Naive thymus-derived CD4-positive, alpha-beta T cell (primary cell): ENCODE measurements around the gene FRMD8. TPM values are rescaled to one million over a fixed set of nuclear protein-coding genes. Genes with fewer than 3 reads are reported as not detected.

ENCODE experiments used
- ATAC-seq: fragments of 150-1000 bp; cut with Tn5 transposase; 2 replicates; pipeline ENCODE4 v1.10.0; 2021; ENCODE audit warnings: mild to moderate bottlenecking, moderate library complexity
- CTCF ChIA-PET: fragments of 350-600 bp; sonication (Branson Sonifier 250); formaldehyde crosslinking; loops from one replicate; lab custom pipeline; 2021; ENCODE audit warnings: antibody characterized with exemption; lab: Charles Lee
- POLR2A ChIA-PET: fragments of 350-600 bp; sonication (Branson Sonifier 250); formaldehyde crosslinking; loops from one replicate; lab custom pipeline; 2021; ENCODE audit warnings: antibody characterized with exemption, inconsistent platforms; lab: Charles Lee
- DNase-seq, 9 donors: peaks; one replicate each; pipeline versions ENCODE4 v3.0.0 to v3.0.0-alpha.2; 2020 to 2022; ENCODE audit warnings: mixed read lengths in 1 of 9
- H3K27ac ChIP-seq: one replicate; pipeline ENCODE4 v1.7.0; 2013; ENCODE audit warnings: mild to moderate bottlenecking, low read depth, low read length, moderate library complexity
- H3K27me3 ChIP-seq, 2 donors: one replicate each; pipeline ENCODE4 v1.7.0; 2013; ENCODE audit warnings: low read length in 2 of 2, mild to moderate bottlenecking in 2 of 2, moderate library complexity in 2 of 2; ENCODE audit not compliant: control insufficient read depth in 2 of 2, insufficient read depth in 2 of 2
- H3K36me3 ChIP-seq, 3 experiments: 1 replicate in 2 of 3; 2 replicates in 1 of 3; pipeline ENCODE4 v1.7.0; 2013; ENCODE audit warnings: low read length in 3 of 3, mild to moderate bottlenecking in 3 of 3, moderate library complexity in 1 of 3; ENCODE audit not compliant: insufficient read depth in 3 of 3, control insufficient read depth in 2 of 3
- H3K4me1 ChIP-seq, 2 donors: one replicate each; pipeline ENCODE4 v1.7.0; 2013; ENCODE audit warnings: low read length in 2 of 2, mild to moderate bottlenecking in 2 of 2, moderate library complexity in 1 of 2; ENCODE audit not compliant: control insufficient read depth in 2 of 2, insufficient read depth in 2 of 2
- H3K4me3 ChIP-seq: 2 replicates; pipeline ENCODE4 v1.7.0; 2013; ENCODE audit warnings: mild to moderate bottlenecking, low read length
- H3K9me3 ChIP-seq, 3 experiments: 1 replicate in 2 of 3; 2 replicates in 1 of 3; pipeline ENCODE4 v1.7.0; 2013; ENCODE audit warnings: low read length in 3 of 3; ENCODE audit not compliant: control insufficient read depth in 2 of 3
- H3K27ac Mint-ChIP-seq, 9 donors: one replicate each; pipeline ENCODE4 v1.8.0; 2020 to 2022; ENCODE audit warnings: mixed read lengths in 9 of 9, mild to moderate bottlenecking in 8 of 9, moderate library complexity in 5 of 9, inconsistent platforms in 2 of 9
- H3K27me3 Mint-ChIP-seq, 5 donors: one replicate each; pipeline ENCODE4 v1.8.0; 2021 to 2022; ENCODE audit warnings: mixed read lengths in 5 of 5, mild to moderate bottlenecking in 1 of 5
- H3K36me3 Mint-ChIP-seq, 5 donors: one replicate each; pipeline ENCODE4 v1.8.0; 2020 to 2022; ENCODE audit warnings: mixed read lengths in 5 of 5, mild to moderate bottlenecking in 3 of 5, inconsistent platforms in 1 of 5
- H3K4me1 Mint-ChIP-seq, 7 donors: one replicate each; pipeline ENCODE4 v1.8.0; 2020 to 2022; ENCODE audit warnings: mixed read lengths in 7 of 7, mild to moderate bottlenecking in 3 of 7, inconsistent platforms in 1 of 7
- H3K4me3 Mint-ChIP-seq, 10 donors: one replicate each; pipeline ENCODE4 v1.8.0; 2020 to 2022; ENCODE audit warnings: mild to moderate bottlenecking in 10 of 10, mixed read lengths in 10 of 10, moderate library complexity in 6 of 10, inconsistent platforms in 2 of 10
- H3K9me3 Mint-ChIP-seq, 11 donors: one replicate each; pipeline ENCODE4 v1.8.0; 2020 to 2022; ENCODE audit warnings: mixed read lengths in 11 of 11, mild to moderate bottlenecking in 4 of 11, inconsistent platforms in 1 of 11, moderate library complexity in 1 of 11
- intact Hi-C, 2 donors: fragments of 100-400 bp; cut with micrococcal nuclease; formaldehyde crosslinking; loops; one replicate each; pipeline ENCODE4 v1.15.1; 2023
- polyA plus RNA-seq, 2 donors: library from polyadenylated mRNA; unstranded; fragments of 300-500 nt; fragmentation: Illumina TruSeq; gene quantifications; one replicate each; pipeline ENCODE4 v1.2.3, GENCODE V29; 2021
- total RNA-seq, 6 experiments: library from RNA in 5 of 6; stranded (reverse) in 5 of 6; gene quantifications; 1 replicate in 5 of 6; 2 replicates in 1 of 6; pipeline ENCODE4 v1.2.3 and lab custom pipeline; 2021 to 2026

The FRMD8 gene
- total and polyA plus RNA-seq, 7 experiments from 2014 or later: 28.9 to 66.8 (median 44.7) TPM

DNA sequence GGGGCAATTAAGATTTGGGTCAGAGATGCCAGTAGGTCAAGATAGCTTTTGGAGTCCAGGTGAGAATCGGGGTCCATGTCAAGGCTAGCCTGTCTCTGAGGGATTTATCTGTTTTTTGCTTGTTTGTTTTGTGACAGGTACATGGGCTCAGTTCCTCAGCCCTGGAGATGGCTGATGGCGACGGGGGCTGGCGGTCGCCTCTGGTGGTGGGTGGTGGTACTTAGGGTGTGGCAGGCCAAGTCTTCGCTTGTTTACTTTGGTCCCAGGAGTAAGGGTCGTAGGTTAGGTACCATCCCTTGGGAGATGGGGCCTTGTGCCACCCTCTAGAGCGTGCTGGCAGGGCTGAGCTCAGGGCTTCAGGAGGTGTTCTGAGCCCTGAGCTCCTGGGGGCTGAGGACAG is 8.7 kb upstream of the FRMD8 start:
- peaks cover 8 to 9% of the 10 kb centered on the region in 2 donors for H3K4me1 ChIP-seq
- peaks cover 6 to 21% (median 16%) of the 10 kb centered on the region in 7 donors for H3K4me1 Mint-ChIP-seq
- no peaks in the 10 kb centered on the region for H3K27me3 ChIP-seq
- no peaks in the 10 kb centered on the region for H3K9me3 ChIP-seq
- H3K36me3 Mint-ChIP-seq: peaks cover 0 to 3% (median 0%) of the 10 kb centered on the region in 5 donors
- ChIA-PET POLR2A (interaction anchor here (0.6 to 17.2 kb wide), 5 partner anchors 8 to 126 kb away, joined by 3 to 460 read pairs (median 4); partner anchors contain the start of gene MALAT1), CTCF (interaction anchor here (0.9 kb wide), 1 partner anchor 127 kb away, joined by 3 read pairs; no protein-coding TSS in a partner anchor)
- H3K27ac Mint-ChIP-seq: peak overlapping the region in 4 of 9 donors; percentile 47 to 62 (median 58)
- no peak overlapping the region for H3K4me3 Mint-ChIP-seq
- no peaks in the 10 kb centered on the region for H3K9me3 Mint-ChIP-seq
- ATAC-seq (no peak), DNase-seq (no peak)
- H3K36me3 ChIP-seq: peaks cover 0 to 36% (median 0%) of the 10 kb centered on the region in 3 experiments
- no peaks in the 10 kb centered on the region for H3K27me3 Mint-ChIP-seq
- no peak overlapping the region for H3K27ac ChIP-seq
- intact Hi-C loops: no loop called here
- H3K4me3 ChIP-seq: no peak overlapping the region

DNA sequence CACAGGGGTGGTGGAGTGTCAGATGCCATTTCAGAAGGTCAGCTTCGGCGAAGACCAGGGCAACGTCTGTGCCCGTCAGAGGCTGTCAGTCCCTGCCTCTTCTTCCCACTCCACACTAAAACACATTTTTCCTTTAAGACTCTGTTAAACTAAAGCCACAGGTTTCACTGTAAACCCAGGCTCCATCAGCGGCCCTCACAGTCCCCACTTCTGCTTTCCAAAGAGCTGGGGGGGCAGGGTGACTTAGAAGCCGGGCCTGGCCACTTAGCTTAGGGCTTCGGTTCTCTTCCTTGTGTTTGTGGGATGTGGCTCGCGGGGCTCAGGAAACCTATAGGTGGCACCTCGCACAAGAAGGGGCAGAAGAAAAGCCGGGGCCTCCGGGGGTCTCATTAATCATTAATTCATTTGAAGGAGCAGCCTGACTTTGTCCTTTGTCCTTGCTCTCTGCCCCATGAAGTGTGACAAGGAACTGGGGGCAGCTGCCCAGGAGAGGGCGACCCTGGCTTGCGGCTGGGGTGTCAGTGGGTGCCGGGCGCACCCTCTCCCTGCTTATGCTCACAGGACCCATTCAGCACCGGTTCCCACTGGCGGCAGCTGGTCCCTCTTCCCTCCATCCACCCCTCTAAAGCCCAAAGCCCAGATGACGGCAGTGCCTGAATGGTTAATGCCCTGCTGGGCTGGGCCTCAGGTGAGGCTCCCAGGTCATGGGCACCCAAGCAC is 8.1 kb upstream of the FRMD8 start:
- Mint-ChIP-seq H3K4me1 (peaks cover 12 to 27% (median 22%) of the 10 kb centered on the region in 7 donors), H3K27me3 (no peaks in the 10 kb centered on the region), H3K9me3 (no peaks in the 10 kb centered on the region), H3K27ac (peak overlapping the region in 3 of 9 donors; percentile 14 to 62 (median 38)), H3K4me3 (no peak overlapping the region), H3K36me3 (peaks cover 0 to 3% (median 0%) of the 10 kb centered on the region in 5 donors)
- no peaks in the 10 kb centered on the region for H3K27me3 ChIP-seq
- H3K36me3 ChIP-seq: peaks cover 0 to 36% (median 0%) of the 10 kb centered on the region in 3 experiments
- ATAC-seq (no peak), DNase-seq (no peak)
- intact Hi-C loops: no loop called here
- ChIA-PET CTCF (interaction anchor here (0.5 to 1.0 kb wide), 3 partner anchors 39 to 127 kb away, joined by 3 to 4 read pairs (median 3); no protein-coding TSS in a partner anchor), POLR2A (interaction anchor here (0.6 to 17.2 kb wide), 6 partner anchors 8 to 125 kb away, joined by 3 to 460 read pairs (median 4); partner anchors contain the start of gene MALAT1)
- no peaks in the 10 kb centered on the region for H3K9me3 ChIP-seq
- peaks cover 14% of the 10 kb centered on the region in 2 donors for H3K4me1 ChIP-seq
- no peak overlapping the region for H3K27ac ChIP-seq
- no peak overlapping the region for H3K4me3 ChIP-seq

DNA sequence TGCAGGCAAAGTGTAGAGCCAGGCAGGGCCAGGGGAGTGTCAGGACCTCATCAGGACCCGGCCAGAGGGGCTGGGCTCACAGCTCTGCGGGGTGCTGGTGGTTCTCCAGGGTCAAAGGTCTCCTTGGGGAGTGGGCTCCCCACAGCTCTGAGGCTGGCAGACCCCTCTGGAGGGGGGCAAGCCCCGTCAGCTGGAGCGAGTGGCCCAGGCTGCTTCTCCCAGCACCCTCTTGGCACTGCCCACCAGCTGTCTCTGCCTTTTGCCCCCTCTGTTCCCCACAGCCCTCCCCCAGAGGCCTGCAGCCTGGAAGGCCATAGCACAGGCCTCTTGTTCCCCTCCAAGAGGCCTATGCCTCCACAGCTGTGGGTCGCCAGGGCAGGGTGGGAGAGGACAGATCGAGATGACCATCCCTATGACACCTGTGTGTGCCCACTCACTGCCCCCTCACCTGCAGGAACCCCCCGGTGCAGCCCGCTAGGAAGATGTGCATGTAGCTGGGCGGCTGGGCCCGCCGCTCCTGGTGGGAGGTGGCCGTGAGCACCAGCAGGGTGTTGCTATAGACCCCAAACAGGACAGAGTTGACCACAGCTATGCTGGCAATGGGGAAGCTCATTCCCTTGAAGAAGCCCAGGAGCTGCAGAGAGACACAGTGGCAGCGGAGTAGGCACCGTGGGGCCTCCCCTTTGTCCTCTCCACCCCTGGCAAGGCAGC is 7.4 kb upstream of the FRMD8 start:
- H3K9me3 Mint-ChIP-seq: peaks cover 0 to 2% (median 0%) of the 10 kb centered on the region in 11 donors

DNA sequence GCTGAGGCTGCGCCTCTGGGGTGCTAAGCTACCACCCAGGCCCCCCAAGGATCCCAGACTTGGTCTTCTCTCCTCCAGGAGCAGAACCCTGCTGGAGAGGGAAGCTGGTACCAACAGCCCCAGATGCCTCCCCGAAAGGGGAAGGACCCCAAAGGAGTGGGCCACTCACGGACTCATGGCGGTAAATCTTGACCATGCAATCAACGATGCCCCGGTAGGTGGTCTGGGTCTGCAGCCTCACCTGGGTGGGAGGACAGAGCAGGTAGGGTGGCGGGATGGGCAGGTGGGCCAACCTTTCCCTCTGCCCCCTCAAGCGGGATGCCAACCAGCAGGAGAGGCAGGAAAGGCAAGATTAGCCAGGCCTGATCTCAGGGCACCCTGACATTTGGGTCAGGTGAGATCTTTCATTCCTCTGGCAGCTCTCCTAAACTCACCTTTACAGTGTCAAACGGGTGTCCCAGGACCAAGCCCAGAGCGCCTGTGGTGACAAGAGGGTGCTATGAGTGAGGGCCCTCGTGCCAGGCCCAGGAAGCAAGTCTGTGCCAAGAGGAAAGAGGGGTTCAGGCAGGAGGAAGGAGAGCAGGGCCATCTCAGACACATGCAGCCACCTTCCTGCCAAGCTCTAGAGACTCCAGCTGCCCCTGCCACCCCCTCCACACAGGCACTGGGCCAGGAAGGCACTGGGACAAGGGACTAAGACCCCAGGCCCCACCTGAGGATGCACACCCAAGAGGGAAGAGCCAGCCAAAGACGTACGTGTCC is 6.6 kb upstream of the FRMD8 start:
- H3K27me3 ChIP-seq: no peaks in the 10 kb centered on the region
- H3K27ac ChIP-seq: no peak overlapping the region
- no peaks in the 10 kb centered on the region for H3K9me3 ChIP-seq
- Mint-ChIP-seq H3K4me3 (peak overlapping the region in 7 of 10 donors; percentile 31 to 94 (median 47)), H3K27ac (peak overlapping the region in 7 of 9 donors; percentile 48 to 98 (median 74)), H3K36me3 (peaks cover 0 to 3% (median 0%) of the 10 kb centered on the region in 5 donors), H3K4me1 (peaks cover 27 to 42% (median 36%) of the 10 kb centered on the region in 7 donors), H3K27me3 (no peaks in the 10 kb centered on the region), H3K9me3 (peaks cover 0 to 2% (median 0%) of the 10 kb centered on the region in 11 donors)
- H3K36me3 ChIP-seq: peaks cover 0 to 36% (median 0%) of the 10 kb centered on the region in 3 experiments
- H3K4me1 ChIP-seq: peaks cover 28 to 29% of the 10 kb centered on the region in 2 donors
- ChIA-PET POLR2A (interaction anchor here (0.9 to 17.2 kb wide), 7 partner anchors 11 to 124 kb away, joined by 3 to 460 read pairs (median 4); partner anchors contain the start of genes MALAT1 and NEAT1), CTCF (interaction anchor here (0.5 to 2.1 kb wide), 6 partner anchors 13 to 129 kb away, joined by 3 to 11 read pairs (median 4); no protein-coding TSS in a partner anchor)
- no peak for ATAC-seq
- intact Hi-C loops: no loop called here
- DNase-seq: no peak
- no peak overlapping the region for H3K4me3 ChIP-seq

More for the DNA sequence above, 7.4 kb upstream of the FRMD8 start:
- Histone ChIP-seq H3K4me3 (no peak overlapping the region), H3K9me3 (no peaks in the 10 kb centered on the region), H3K36me3 (peaks cover 0 to 36% (median 0%) of the 10 kb centered on the region in 3 experiments), H3K4me1 (peaks cover 21% of the 10 kb centered on the region in 2 donors), H3K27me3 (no peaks in the 10 kb centered on the region), H3K27ac (no peak overlapping the region)
- peak overlapping the region in 1 of 9 donors; percentile 17 for H3K27ac Mint-ChIP-seq
- H3K27me3 Mint-ChIP-seq: no peaks in the 10 kb centered on the region
- intact Hi-C loops: no loop called here
- POLR2A ChIA-PET: interaction anchor here (0.6 to 17.2 kb wide), 9 partner anchors 9 to 125 kb away, joined by 3 to 460 read pairs (median 4); partner anchors contain the start of genes MALAT1 and NEAT1
- H3K36me3 Mint-ChIP-seq: peaks cover 0 to 3% (median 0%) of the 10 kb centered on the region in 5 donors
- no peak overlapping the region for H3K4me3 Mint-ChIP-seq
- no peak for DNase-seq
- no peak for ATAC-seq
- CTCF ChIA-PET: interaction anchor here (0.5 to 2.1 kb wide), 6 partner anchors 39 to 130 kb away, joined by 3 to 11 read pairs (median 4); no protein-coding TSS in a partner anchor
- H3K4me1 Mint-ChIP-seq: peaks cover 19 to 34% (median 29%) of the 10 kb centered on the region in 7 donors

DNA sequence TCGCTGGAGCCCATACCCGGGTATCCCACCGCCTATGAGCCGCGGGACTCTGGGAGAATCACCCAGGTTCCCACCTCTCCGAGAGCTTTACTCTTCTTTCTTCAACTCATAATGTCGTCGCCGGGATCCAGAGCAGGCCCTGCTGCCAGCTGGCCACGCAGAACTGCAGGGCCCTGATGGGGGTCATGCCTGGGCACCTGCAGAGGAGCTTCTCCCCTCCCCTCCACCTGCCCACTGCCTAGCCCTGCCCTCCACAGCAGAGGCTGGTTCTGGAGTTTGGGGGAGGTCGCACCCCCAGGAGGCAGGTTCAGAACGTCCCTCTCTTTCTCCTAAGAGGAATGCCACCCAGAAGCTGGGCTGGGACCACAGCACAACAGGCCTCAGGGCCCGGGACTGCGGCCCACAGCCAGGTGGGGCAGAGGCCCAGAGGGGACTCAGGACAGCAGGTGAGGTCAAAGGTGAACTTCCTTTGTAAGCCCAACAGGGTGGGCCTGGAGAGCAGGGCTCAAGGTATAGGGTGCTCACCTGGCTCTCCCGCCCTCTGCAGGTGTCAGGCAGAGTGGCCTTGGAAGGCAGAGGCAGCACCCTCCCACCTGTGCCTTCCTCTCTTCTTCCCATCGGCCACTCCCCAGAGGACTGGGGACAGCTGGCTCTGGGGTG is 5.8 kb upstream of the FRMD8 start:
- peaks cover 0 to 30% (median 0%) of the 10 kb centered on the region in 3 experiments for H3K36me3 ChIP-seq
- DNase-seq (no peak), ATAC-seq (no peak)
- no peaks in the 10 kb centered on the region for H3K27me3 Mint-ChIP-seq
- ChIA-PET POLR2A (interaction anchor here (0.6 to 17.2 kb wide), 9 partner anchors 10 to 123 kb away, joined by 3 to 460 read pairs (median 4); partner anchors contain the start of genes MALAT1 and NEAT1), CTCF (interaction anchor here (0.6 to 2.1 kb wide), 10 partner anchors 14 to 132 kb away, joined by 3 to 11 read pairs (median 4); no protein-coding TSS in a partner anchor)
- no peaks in the 10 kb centered on the region for H3K27me3 ChIP-seq
- H3K9me3 ChIP-seq: no peaks in the 10 kb centered on the region
- H3K9me3 Mint-ChIP-seq: peaks cover 0 to 2% (median 0%) of the 10 kb centered on the region in 11 donors
- H3K4me3 ChIP-seq: no peak overlapping the region
- H3K4me1 Mint-ChIP-seq: peaks cover 31 to 49% (median 41%) of the 10 kb centered on the region in 7 donors
- peaks cover 0 to 3% (median 0%) of the 10 kb centered on the region in 5 donors for H3K36me3 Mint-ChIP-seq
- H3K27ac Mint-ChIP-seq: peak overlapping the region in 8 of 9 donors; percentile 71 to 100 (median 98)
- intact Hi-C loops: no loop called here
- peak overlapping the region; percentile 82 for H3K27ac ChIP-seq
- peaks cover 35 to 36% of the 10 kb centered on the region in 2 donors for H3K4me1 ChIP-seq
- peak overlapping the region in 9 of 10 donors; percentile 17 to 98 (median 92) for H3K4me3 Mint-ChIP-seq
